ENCODE results near the gene ACTBL2.

Gene ACTBL2

GRCh38 chr5:57446966-57447365 is 35.6 kb downstream of the ACTBL2 start:
- DNase-seq: no peak

GRCh38 chr5:57445705-57446037 is 36.9 kb downstream of the ACTBL2 start:
- no peak for DNase-seq

GRCh38 chr5:57445006-57445704 is 37.5 kb downstream of the ACTBL2 start:
- DNase-seq: no peak

- no peak for DNase-seq
Measured at GRCh38 chr5:57442080-57442839, 40.4 kb downstream of the ACTBL2 start.

GRCh38 chr5:57441557-57441956 is 41.1 kb downstream of the ACTBL2 start:
- no peak for DNase-seq

- DNase-seq: no peak
Measured at GRCh38 chr5:57439601-57440000, 43.0 kb downstream of the ACTBL2 start.

GRCh38 chr5:57437976-57438805 is 44.4 kb downstream of the ACTBL2 start:
- DNase-seq: no peak

GRCh38 chr5:57436586-57436985 is 46.0 kb downstream of the ACTBL2 start:
- no peak for DNase-seq

GRCh38 chr5:57435701-57436134 is 46.9 kb downstream of the ACTBL2 start:
- DNase-seq: no peak

- no peak for DNase-seq
Measured at GRCh38 chr5:57434683-57435082, 47.9 kb downstream of the ACTBL2 start.

GRCh38 chr5:57434227-57434640 is 48.4 kb downstream of the ACTBL2 start:
- no peak for DNase-seq

GRCh38 chr5:57432876-57433275 is 49.7 kb downstream of the ACTBL2 start:
- no peak for DNase-seq

- DNase-seq: no peak
Measured at GRCh38 chr5:57431759-57432158, 50.9 kb downstream of the ACTBL2 start.

All from NCI-H1092 (cell line).